Fibroblast of villous mesenchyme (primary cell): ENCODE data around the gene C4orf51. TPM values are rescaled to one million over a fixed set of nuclear protein-coding genes. Genes with fewer than 3 reads are reported as not detected.
"Not testable (repeated sequence)": the region's sequence is repeated elsewhere in the genome, so short reads cannot be mapped to it uniquely, and the experiment has no call there.

Experiments used
- DNase-seq: peaks from one replicate; pipeline ENCODE4 v3.0.0-alpha.2; 2010; ENCODE audit warnings: low read depth
- H3K4me3 ChIP-seq: 2 replicates; pipeline ENCODE4 v1.5.1; 2011; ENCODE audit warnings: low read depth, mild to moderate bottlenecking, low read length
- CTCF ChIP-seq: IDR thresholded peaks from 2 replicates; pipeline ENCODE4 v1.5.1; 2012; ENCODE audit warnings: low read depth, mild to moderate bottlenecking, low read length; ENCODE audit not compliant: insufficient read depth
- total RNA-seq: library from RNA; depleted of rRNA; stranded (reverse); fragments of >200 nt; gene quantifications from 2 replicates; pipeline ENCODE4 v1.2.3, GENCODE V29; 2012

Gene C4orf51
- not detected in 2 replicates for total RNA-seq

GRCh38 chr4:145679991-145680455, at the start of gene C4orf51:
Gene C4orf51, plus strand, starts transcription at chr4:145680146. Its CDS starts 58 bp downstream, at chr4:145680204.
- TF ChIP-seq CTCF: no peak
- no peak within 1 kb of the TSS for H3K4me3 ChIP-seq
- DNase-seq: peak; percentile 56

- TF ChIP-seq CTCF: no peak
- no peak for DNase-seq
- H3K4me3 ChIP-seq: no peak overlapping the region
Observed at GRCh38 chr4:145635117-145635516, 44.8 kb upstream of the C4orf51 start.

- DNase-seq: no peak
- TF ChIP-seq CTCF: no peak
- H3K4me3 ChIP-seq: no peak overlapping the region
Observed at GRCh38 chr4:145635630-145636029, 44.3 kb upstream of the C4orf51 start.

- TF ChIP-seq CTCF: no peak
- no peak overlapping the region for H3K4me3 ChIP-seq
- no peak for DNase-seq
Observed at GRCh38 chr4:145639186-145639698, 40.7 kb upstream of the C4orf51 start.

- DNase-seq: peak; percentile 31
- H3K4me3 ChIP-seq: not testable (repeated sequence)
Observed at GRCh38 chr4:145640236-145640635, 39.7 kb upstream of the C4orf51 start.

- no peak for DNase-seq
- no peak overlapping the region for H3K4me3 ChIP-seq
- TF ChIP-seq CTCF: no peak
Observed at GRCh38 chr4:145643295-145643694, 36.7 kb upstream of the C4orf51 start.

GRCh38 chr4:145644699-145645098, 35.2 kb upstream of the C4orf51 start:
- H3K4me3 ChIP-seq: no peak overlapping the region
- no peak for DNase-seq
- no peak for TF ChIP-seq CTCF
